ENCODE data around the gene CBX5. TPM values are rescaled to one million over a fixed set of nuclear protein-coding genes. Genes with fewer than 3 reads are reported as not detected.
A peak's percentile ranks its signal among the peaks of the same experiment; 100 is the strongest.
"Not testable (repeated sequence)": the region's sequence is repeated elsewhere in the genome, so short reads cannot be mapped to it uniquely, and the experiment has no call there.

The CBX5 gene
- total RNA-seq, 3 donors from 2014 or later: 37.1 to 56.9 (median 50.5) TPM

GRCh38 chr12:54239620-54240019 is 40.3 kb downstream of the CBX5 start:
- Histone ChIP-seq H3K4me3 (no peak overlapping the region), H3K4me1 (ENCODE audit: low read depth) (no peaks in the 10 kb centered on the region), H3K9me3 (no peaks in the 10 kb centered on the region), H3K36me3 (ENCODE audit: low read depth) (no peaks in the 10 kb centered on the region)
- no peak for DNase-seq
- no peak for ATAC-seq
- TF ChIP-seq, protein P1, sequence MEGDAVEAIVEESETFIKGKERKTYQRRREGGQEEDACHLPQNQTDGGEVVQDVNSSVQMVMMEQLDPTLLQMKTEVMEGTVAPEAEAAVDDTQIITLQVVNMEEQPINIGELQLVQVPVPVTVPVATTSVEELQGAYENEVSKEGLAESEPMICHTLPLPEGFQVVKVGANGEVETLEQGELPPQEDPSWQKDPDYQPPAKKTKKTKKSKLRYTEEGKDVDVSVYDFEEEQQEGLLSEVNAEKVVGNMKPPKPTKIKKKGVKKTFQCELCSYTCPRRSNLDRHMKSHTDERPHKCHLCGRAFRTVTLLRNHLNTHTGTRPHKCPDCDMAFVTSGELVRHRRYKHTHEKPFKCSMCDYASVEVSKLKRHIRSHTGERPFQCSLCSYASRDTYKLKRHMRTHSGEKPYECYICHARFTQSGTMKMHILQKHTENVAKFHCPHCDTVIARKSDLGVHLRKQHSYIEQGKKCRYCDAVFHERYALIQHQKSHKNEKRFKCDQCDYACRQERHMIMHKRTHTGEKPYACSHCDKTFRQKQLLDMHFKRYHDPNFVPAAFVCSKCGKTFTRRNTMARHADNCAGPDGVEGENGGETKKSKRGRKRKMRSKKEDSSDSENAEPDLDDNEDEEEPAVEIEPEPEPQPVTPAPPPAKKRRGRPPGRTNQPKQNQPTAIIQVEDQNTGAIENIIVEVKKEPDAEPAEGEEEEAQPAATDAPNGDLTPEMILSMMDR (IDR thresholded peaks at IDR 0.05): no peak
- intact Hi-C loops (cut with DNase I, micrococcal nuclease): no loop called here

GRCh38 chr12:54238531-54238930 is 41.4 kb downstream of the CBX5 start:
- Histone ChIP-seq H3K36me3 (ENCODE audit: low read depth) (no peaks in the 10 kb centered on the region), H3K4me3 (no peak overlapping the region), H3K4me1 (ENCODE audit: low read depth) (no peaks in the 10 kb centered on the region), H3K9me3 (no peaks in the 10 kb centered on the region)
- ATAC-seq (no peak), DNase-seq (no peak)
- TF ChIP-seq, protein P1 (IDR thresholded peaks at IDR 0.05): no peak
- intact Hi-C loops (cut with DNase I, micrococcal nuclease): no loop called here

DNA sequence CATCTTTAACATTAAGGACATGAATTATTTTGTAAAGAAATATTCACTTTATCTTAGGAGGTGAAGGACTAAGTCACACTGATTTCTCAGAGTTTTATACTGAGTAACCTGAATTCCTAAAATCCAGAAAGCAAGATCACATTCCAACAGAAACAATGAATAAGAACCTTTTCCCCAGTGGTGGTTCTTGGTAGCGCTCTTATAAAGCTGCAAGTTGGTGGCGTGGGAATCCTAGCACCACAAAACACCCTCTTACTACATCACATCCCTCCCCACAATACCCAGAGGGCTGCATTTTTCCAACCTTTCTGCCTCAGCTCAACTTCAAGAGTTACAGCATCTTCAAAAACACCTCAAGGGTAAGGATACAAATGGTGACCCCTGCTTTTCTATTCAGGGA is 47.1 kb downstream of the CBX5 start:
- intact Hi-C loops (cut with DNase I, micrococcal nuclease): no loop called here
- no peaks in the 10 kb centered on the region for H3K36me3 ChIP-seq (ENCODE audit: low read depth)
- no peaks in the 10 kb centered on the region for H3K9me3 ChIP-seq
- no peak overlapping the region for H3K4me3 ChIP-seq
- ATAC-seq: no peak
- H3K4me1 ChIP-seq (ENCODE audit: low read depth): no peaks in the 10 kb centered on the region
- TF ChIP-seq, protein P1 (IDR thresholded peaks at IDR 0.05): no peak
- no peak for DNase-seq

DNA sequence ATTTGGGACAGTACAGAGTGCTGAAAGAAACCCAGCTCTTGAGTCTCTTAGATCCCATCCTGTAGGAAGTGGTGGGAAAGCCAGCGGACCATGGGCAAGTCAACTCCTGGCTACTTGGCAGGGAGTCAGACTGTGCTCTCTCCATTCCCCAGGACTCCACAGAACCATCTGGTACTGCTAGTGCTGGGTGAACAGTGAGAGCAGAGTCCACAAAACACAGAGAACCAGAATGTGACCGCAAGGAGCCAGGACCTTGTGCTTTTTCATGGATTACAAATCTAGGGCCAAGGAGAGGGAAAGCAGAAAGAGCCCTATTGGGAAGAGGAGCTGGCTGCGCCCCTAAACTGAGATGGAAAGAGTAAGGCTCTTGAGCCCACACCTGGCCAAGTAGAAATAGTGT is 48.7 kb downstream of the CBX5 start:
- H3K4me3 ChIP-seq; intact Hi-C loops (cut with DNase I, micrococcal nuclease); H3K36me3 ChIP-seq (ENCODE audit: low read depth); ATAC-seq; DNase-seq; H3K4me1 ChIP-seq (ENCODE audit: low read depth); H3K9me3 ChIP-seq: not testable (repeated sequence)

- Histone ChIP-seq H3K36me3 (ENCODE audit: low read depth) (no peaks in the 10 kb centered on the region), H3K9me3 (no peaks in the 10 kb centered on the region), H3K4me1 (ENCODE audit: low read depth) (no peaks in the 10 kb centered on the region), H3K4me3 (no peak overlapping the region)
- TF ChIP-seq, protein P1 (IDR thresholded peaks at IDR 0.05): no peak
- DNase-seq: no peak
- ATAC-seq: no peak
- intact Hi-C loops (cut with DNase I, micrococcal nuclease): no loop called here
Observed at GRCh38 chr12:54230555-54230954, 49.4 kb downstream of the CBX5 start.

DNA sequence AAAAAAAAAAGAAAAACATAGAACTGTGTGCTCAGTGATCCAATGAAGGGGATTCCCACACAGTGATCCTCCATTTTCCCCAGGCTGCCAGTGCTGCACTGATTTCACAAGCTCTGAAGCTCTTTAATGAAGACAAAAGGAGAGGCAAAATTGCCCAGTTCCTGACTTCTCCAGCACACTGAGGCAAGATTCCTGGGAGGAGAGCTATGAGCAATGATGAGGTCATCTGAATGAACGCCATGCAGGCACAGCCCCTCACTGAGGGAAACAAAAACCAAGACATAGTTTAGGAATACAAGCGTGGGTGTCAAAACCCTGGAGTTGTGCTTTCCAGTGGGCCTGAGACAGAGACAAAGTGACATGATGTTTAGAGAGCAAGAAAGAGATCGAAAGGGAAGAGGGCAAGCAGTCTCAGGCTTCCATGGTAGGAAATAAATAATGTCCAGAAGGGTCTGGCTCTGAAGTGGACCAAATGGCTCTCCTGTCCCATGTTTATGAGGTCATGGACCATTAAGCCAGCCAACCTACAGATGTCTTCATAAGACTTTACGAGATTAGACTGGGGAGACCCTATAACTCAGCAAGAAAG is 50.2 kb downstream of the CBX5 start:
- ATAC-seq: peak; percentile 59
- H3K9me3 ChIP-seq: no peaks in the 10 kb centered on the region
- TF ChIP-seq, protein P1 (IDR thresholded peaks at IDR 0.05): no peak
- H3K4me1 ChIP-seq (ENCODE audit: low read depth): no peaks in the 10 kb centered on the region
- H3K4me3 ChIP-seq: no peak overlapping the region
- DNase-seq: no peak
- intact Hi-C loops (cut with DNase I, micrococcal nuclease): loop anchor here in 1 of 2 donors (10.0 kb wide), 1 partner anchor 135 kb away; the partner anchor contains the start of gene GPR84
- H3K36me3 ChIP-seq (ENCODE audit: low read depth): no peaks in the 10 kb centered on the region

Data from mucosa of descending colon (tissue), 3 donors.